A549 (cell line): ENCODE measurements around the gene SLC38A6. TPM values are rescaled to one million over a fixed set of nuclear protein-coding genes. Genes with fewer than 3 reads are reported as not detected.

Experiments
- ATAC-seq, 2 experiments: fragments of 200-7000 bp in 1 of 2; fragments of >200 bp in 1 of 2; cut with Nextera tagmentation in 1 of 2; cut with Tn5 transposase in 1 of 2; 3 replicates each; pipeline versions ENCODE4 v1.8.0 to v1.9.1; 2018 to 2020; ENCODE audit warnings: mild to moderate bottlenecking in 1 of 2, moderate library complexity in 1 of 2
- CTCF ChIA-PET: fragments of 300-600 bp; sonication (Branson Sonifier 250); formaldehyde crosslinking; extraction: SDS; loops from one replicate; lab custom pipeline; 2021; ENCODE audit warnings: antibody characterized with exemption, inconsistent platforms; lab: Yijun Ruan, JAX
- POLR2A ChIA-PET: fragments of 350-600 bp; formaldehyde crosslinking; extraction: SDS; loops from one replicate; lab custom pipeline; 2021; ENCODE audit warnings: antibody characterized with exemption, inconsistent platforms; lab: Yijun Ruan, JAX
- DNase-seq, 2 experiments: peaks; one replicate each; pipeline versions ENCODE4 v3.0.0 to v3.0.0-alpha.2; 2011 to 2016; ENCODE audit warnings: low read depth in 1 of 2, low spot score in 1 of 2
- FAIRE-seq: peaks from 2 replicates; lab custom pipeline; 2011; peaks lifted over from hg19 to GRCh38; lab: Jason Lieb, UNC
- H3K27ac ChIP-seq, 2 experiments: fragments of >200 bp; sonication (Bioruptor Twin); formaldehyde crosslinking; 3 replicates each; pipeline ENCODE4 v1.5.1; 2016 to 2017
- H3K4me1 ChIP-seq: fragments of >200 bp; sonication (Bioruptor Twin); formaldehyde crosslinking; 3 replicates; pipeline ENCODE4 v1.6.1; 2016
- H3K4me2 ChIP-seq: fragments of >200 bp; sonication (Bioruptor Twin); formaldehyde crosslinking; 3 replicates; pipeline ENCODE4 v1.6.1; 2016
- H3K4me3 ChIP-seq: fragments of >200 bp; sonication (Bioruptor Twin); formaldehyde crosslinking; 3 replicates; pipeline ENCODE4 v1.5.1; 2016
- H3K9me3 ChIP-seq: fragments of >200 bp; sonication (Bioruptor Twin); formaldehyde crosslinking; 3 replicates; pipeline ENCODE4 v1.6.1; 2016
- CBX8 ChIP-seq: fragments of 200-600 bp; sonication (generic); IDR thresholded peaks from 2 replicates; pipeline ENCODE4 v1.6.1; 2016
- CHD4 ChIP-seq: fragments of 200-600 bp; sonication (generic); IDR thresholded peaks from 2 replicates; pipeline ENCODE4 v1.6.1; 2016; ENCODE audit warnings: antibody characterized with exemption, mild to moderate bottlenecking, borderline replicate concordance
- EHF ChIP-seq: fragments of 250-450 bp; sonication (Bioruptor Pico); IDR thresholded peaks from 2 replicates; pipeline ENCODE4 v1.5.0; 2020; ENCODE audit warnings: mild to moderate bottlenecking
- EP300 ChIP-seq, 2 experiments: fragments of >200 bp; sonication (Bioruptor Twin); formaldehyde crosslinking; IDR thresholded peaks; 2 replicates in 1 of 2; 3 replicates in 1 of 2; pipeline ENCODE4 v1.6.1; 2016 to 2017
- ESRRA ChIP-seq: fragments of 150-350 bp; IDR thresholded peaks from 2 replicates; pipeline ENCODE4 v1.6.1; 2014; ENCODE audit warnings: mild to moderate bottlenecking, low read length, borderline replicate concordance
- FOSB ChIP-seq: fragments of 250-450 bp; sonication (Bioruptor Pico); IDR thresholded peaks from 2 replicates; pipeline ENCODE4 v1.5.0; 2020; ENCODE audit warnings: mild to moderate bottlenecking, moderate library complexity
- FOSL2 ChIP-seq, 2 experiments: fragments of 450-650 bp in 1 of 2; fragments of >200 bp in 1 of 2; sonication (Bioruptor Twin) in 1 of 2; formaldehyde crosslinking; IDR thresholded peaks; 2 replicates each; pipeline versions ENCODE4 v1.5.0 to v1.6.1; 2016 to 2020; ENCODE audit warnings: mild to moderate bottlenecking in 1 of 2, moderate library complexity in 1 of 2
- FOXS1 ChIP-seq: fragments of 250-450 bp; sonication (Bioruptor Pico); IDR thresholded peaks from 2 replicates; pipeline ENCODE4 v1.5.0; 2020; ENCODE audit warnings: mild to moderate bottlenecking, moderate library complexity
- GATA3 ChIP-seq: IDR thresholded peaks from 2 replicates; pipeline ENCODE4 v1.6.1; 2012; ENCODE audit warnings: borderline replicate concordance
- HEYL ChIP-seq: fragments of 250-450 bp; sonication (Bioruptor Pico); IDR thresholded peaks from 2 replicates; pipeline ENCODE4 v1.8.0; 2021; ENCODE audit warnings: mild to moderate bottlenecking, moderate library complexity
- HOXB5 ChIP-seq: fragments of 250-450 bp; sonication (Bioruptor Pico); IDR thresholded peaks from 2 replicates; pipeline ENCODE4 v1.5.0; 2020; ENCODE audit warnings: mild to moderate bottlenecking, moderate library complexity
- JUNB ChIP-seq: fragments of >200 bp; sonication (Bioruptor Twin); formaldehyde crosslinking; IDR thresholded peaks from 2 replicates; pipeline ENCODE4 v1.6.1; 2016
- KDM5A ChIP-seq: fragments of 200-600 bp; sonication (generic); IDR thresholded peaks from 2 replicates; pipeline ENCODE4 v1.6.1; 2016; ENCODE audit warnings: antibody characterized with exemption, mild to moderate bottlenecking
- MYC ChIP-seq: IDR thresholded peaks from 2 replicates; pipeline ENCODE4 v1.6.1; 2012; ENCODE audit warnings: mild to moderate bottlenecking, inconsistent platforms, low read length, improper control_type of control experiment, borderline replicate concordance
- RARB ChIP-seq: fragments of 250-450 bp; sonication (Bioruptor Pico); IDR thresholded peaks from 2 replicates; pipeline ENCODE4 v1.8.0; 2021; ENCODE audit warnings: mild to moderate bottlenecking, moderate library complexity
- RCOR1 ChIP-seq: fragments of 150-350 bp; IDR thresholded peaks from 2 replicates; pipeline ENCODE4 v1.6.1; 2014; ENCODE audit warnings: antibody characterized with exemption, low read length, low read depth
- SMC3 ChIP-seq: fragments of >200 bp; sonication (Bioruptor Twin); formaldehyde crosslinking; IDR thresholded peaks from 3 replicates; pipeline ENCODE4 v1.6.1; 2018; ENCODE audit warnings: inconsistent platforms
- SREBF2 ChIP-seq: fragments of 450-650 bp; IDR thresholded peaks from 2 replicates; pipeline ENCODE4 v1.6.1; 2014; ENCODE audit warnings: mild to moderate bottlenecking, moderate library complexity
- TFCP2L1 ChIP-seq: fragments of 250-450 bp; sonication (Bioruptor Pico); IDR thresholded peaks from 2 replicates; pipeline ENCODE4 v1.5.0; 2021; ENCODE audit warnings: mild to moderate bottlenecking
- TP53 ChIP-seq: fragments of 250-450 bp; sonication (Bioruptor Pico); IDR thresholded peaks from 2 replicates; pipeline ENCODE4 v1.5.0; 2021; ENCODE audit warnings: mild to moderate bottlenecking, moderate library complexity
- ZFP36 ChIP-seq: fragments of 450-650 bp; IDR thresholded peaks from 2 replicates; pipeline ENCODE4 v1.6.1; 2014; ENCODE audit warnings: borderline replicate concordance; ENCODE audit not compliant: partially characterized antibody
- polyA plus RNA-seq, 4 experiments: library from polyadenylated mRNA; depleted of rRNA in 3 of 4; stranded (reverse); fragments of >200 nt; fragmentation: RNase III in 1 of 4; extraction: RNeasy Plus Mini Kit Qiagen cat#74134 plus additional on column Dnase treatment in 1 of 4; gene quantifications; 2 replicates in 3 of 4; 3 replicates in 1 of 4; pipeline ENCODE4 v1.2.3, GENCODE V29; 2011 to 2017
- TF ChIP-seq, protein P1 (sequence below): fragments of 150-350 bp; IDR thresholded peaks from 2 replicates; pipeline ENCODE4 v1.6.1; 2014; ENCODE audit warnings: low read depth, mild to moderate bottlenecking, low read length
- TF ChIP-seq, protein P2 (sequence below): fragments of >200 bp; sonication (Bioruptor Twin); formaldehyde crosslinking; IDR thresholded peaks from 3 replicates; pipeline ENCODE4 v1.5.1; 2016
- TF ChIP-seq, protein P3 (sequence below): fragments of >200 bp; sonication (Bioruptor Twin); formaldehyde crosslinking; IDR thresholded peaks from 3 replicates; pipeline ENCODE4 v1.6.1; 2016
- TF ChIP-seq, protein P4 (sequence below): fragments of 200-600 bp; sonication (generic); IDR thresholded peaks from 2 replicates; pipeline ENCODE4 v1.6.1; 2016; ENCODE audit warnings: antibody characterized with exemption, mild to moderate bottlenecking, moderate library complexity
- TF ChIP-seq, protein P5 (sequence below): IDR thresholded peaks from 2 replicates; pipeline ENCODE4 v1.6.1; 2012

SLC38A6 gene
- polyA plus RNA-seq, 2 of the 4 experiments (the other 2 are of a cell fraction): 33.3 to 37.8 TPM

DNA sequence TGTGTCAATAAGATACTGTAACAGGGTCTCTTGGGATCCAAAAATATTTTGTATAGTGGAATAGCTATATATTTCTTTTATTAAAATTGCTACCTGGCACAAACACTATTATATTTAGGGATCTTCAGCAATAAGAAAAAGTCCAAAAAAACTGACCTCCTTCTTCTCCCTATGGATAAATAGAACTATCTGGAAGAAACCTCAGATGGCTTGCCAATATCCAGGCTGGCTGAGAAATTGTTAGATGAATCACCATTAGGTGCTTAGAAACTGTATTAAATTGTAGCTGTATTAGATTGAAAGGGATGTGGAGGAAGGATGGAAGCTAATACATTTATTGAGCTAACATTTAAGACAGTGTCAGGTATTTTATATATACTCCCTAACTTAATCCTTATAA lies 66.0 kb downstream of the SLC38A6 start:
- FAIRE-seq (no peak), ATAC-seq (no peak), DNase-seq (no peak)
- ChIA-PET CTCF (interaction anchor here (1.0 kb wide), 1 partner anchor 58 kb away, joined by 3 read pairs; no protein-coding TSS in a partner anchor), POLR2A (no interaction called here)
- Histone ChIP-seq H3K4me3 (no peak overlapping the region), H3K4me2 (no peak overlapping the region), H3K4me1 (peaks cover 10% of the 10 kb centered on the region; the same call in 1 of the 3 replicates), H3K27ac (no peak overlapping the region), H3K9me3 (no peaks in the 10 kb centered on the region)
- TF ChIP-seq FOSB (CRISPR knock-in tag) (no peak), CBX8 (no peak), JUNB (no peak), GATA3 (no peak), HEYL (CRISPR knock-in tag) (no peak), SREBF2 (no peak), RCOR1 (no peak), ZFP36 (no peak), ESRRA (no peak), TFCP2L1 (CRISPR knock-in tag) (no peak), RARB (CRISPR knock-in tag) (no peak), FOSL2 (IDR thresholded peaks at IDR 0.05) (no peak), FOSL2 (CRISPR knock-in tag; IDR thresholded peaks at IDR 0.05) (no peak), EP300 (IDR thresholded peaks at IDR 0.05) (no peak)
- TF ChIP-seq, protein P1, sequence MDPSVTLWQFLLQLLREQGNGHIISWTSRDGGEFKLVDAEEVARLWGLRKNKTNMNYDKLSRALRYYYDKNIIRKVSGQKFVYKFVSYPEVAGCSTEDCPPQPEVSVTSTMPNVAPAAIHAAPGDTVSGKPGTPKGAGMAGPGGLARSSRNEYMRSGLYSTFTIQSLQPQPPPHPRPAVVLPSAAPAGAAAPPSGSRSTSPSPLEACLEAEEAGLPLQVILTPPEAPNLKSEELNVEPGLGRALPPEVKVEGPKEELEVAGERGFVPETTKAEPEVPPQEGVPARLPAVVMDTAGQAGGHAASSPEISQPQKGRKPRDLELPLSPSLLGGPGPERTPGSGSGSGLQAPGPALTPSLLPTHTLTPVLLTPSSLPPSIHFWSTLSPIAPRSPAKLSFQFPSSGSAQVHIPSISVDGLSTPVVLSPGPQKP: no peak
- TF ChIP-seq, protein P2, sequence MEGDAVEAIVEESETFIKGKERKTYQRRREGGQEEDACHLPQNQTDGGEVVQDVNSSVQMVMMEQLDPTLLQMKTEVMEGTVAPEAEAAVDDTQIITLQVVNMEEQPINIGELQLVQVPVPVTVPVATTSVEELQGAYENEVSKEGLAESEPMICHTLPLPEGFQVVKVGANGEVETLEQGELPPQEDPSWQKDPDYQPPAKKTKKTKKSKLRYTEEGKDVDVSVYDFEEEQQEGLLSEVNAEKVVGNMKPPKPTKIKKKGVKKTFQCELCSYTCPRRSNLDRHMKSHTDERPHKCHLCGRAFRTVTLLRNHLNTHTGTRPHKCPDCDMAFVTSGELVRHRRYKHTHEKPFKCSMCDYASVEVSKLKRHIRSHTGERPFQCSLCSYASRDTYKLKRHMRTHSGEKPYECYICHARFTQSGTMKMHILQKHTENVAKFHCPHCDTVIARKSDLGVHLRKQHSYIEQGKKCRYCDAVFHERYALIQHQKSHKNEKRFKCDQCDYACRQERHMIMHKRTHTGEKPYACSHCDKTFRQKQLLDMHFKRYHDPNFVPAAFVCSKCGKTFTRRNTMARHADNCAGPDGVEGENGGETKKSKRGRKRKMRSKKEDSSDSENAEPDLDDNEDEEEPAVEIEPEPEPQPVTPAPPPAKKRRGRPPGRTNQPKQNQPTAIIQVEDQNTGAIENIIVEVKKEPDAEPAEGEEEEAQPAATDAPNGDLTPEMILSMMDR: no peak
- TF ChIP-seq, protein P3, sequence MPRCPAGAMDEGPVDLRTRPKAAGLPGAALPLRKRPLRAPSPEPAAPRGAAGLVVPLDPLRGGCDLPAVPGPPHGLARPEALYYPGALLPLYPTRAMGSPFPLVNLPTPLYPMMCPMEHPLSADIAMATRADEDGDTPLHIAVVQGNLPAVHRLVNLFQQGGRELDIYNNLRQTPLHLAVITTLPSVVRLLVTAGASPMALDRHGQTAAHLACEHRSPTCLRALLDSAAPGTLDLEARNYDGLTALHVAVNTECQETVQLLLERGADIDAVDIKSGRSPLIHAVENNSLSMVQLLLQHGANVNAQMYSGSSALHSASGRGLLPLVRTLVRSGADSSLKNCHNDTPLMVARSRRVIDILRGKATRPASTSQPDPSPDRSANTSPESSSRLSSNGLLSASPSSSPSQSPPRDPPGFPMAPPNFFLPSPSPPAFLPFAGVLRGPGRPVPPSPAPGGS: no peak
- TF ChIP-seq, protein P4, sequence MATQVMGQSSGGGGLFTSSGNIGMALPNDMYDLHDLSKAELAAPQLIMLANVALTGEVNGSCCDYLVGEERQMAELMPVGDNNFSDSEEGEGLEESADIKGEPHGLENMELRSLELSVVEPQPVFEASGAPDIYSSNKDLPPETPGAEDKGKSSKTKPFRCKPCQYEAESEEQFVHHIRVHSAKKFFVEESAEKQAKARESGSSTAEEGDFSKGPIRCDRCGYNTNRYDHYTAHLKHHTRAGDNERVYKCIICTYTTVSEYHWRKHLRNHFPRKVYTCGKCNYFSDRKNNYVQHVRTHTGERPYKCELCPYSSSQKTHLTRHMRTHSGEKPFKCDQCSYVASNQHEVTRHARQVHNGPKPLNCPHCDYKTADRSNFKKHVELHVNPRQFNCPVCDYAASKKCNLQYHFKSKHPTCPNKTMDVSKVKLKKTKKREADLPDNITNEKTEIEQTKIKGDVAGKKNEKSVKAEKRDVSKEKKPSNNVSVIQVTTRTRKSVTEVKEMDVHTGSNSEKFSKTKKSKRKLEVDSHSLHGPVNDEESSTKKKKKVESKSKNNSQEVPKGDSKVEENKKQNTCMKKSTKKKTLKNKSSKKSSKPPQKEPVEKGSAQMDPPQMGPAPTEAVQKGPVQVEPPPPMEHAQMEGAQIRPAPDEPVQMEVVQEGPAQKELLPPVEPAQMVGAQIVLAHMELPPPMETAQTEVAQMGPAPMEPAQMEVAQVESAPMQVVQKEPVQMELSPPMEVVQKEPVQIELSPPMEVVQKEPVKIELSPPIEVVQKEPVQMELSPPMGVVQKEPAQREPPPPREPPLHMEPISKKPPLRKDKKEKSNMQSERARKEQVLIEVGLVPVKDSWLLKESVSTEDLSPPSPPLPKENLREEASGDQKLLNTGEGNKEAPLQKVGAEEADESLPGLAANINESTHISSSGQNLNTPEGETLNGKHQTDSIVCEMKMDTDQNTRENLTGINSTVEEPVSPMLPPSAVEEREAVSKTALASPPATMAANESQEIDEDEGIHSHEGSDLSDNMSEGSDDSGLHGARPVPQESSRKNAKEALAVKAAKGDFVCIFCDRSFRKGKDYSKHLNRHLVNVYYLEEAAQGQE: no peak
- TF ChIP-seq, protein P5, sequence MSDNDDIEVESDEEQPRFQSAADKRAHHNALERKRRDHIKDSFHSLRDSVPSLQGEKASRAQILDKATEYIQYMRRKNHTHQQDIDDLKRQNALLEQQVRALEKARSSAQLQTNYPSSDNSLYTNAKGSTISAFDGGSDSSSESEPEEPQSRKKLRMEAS: no peak

DNA sequence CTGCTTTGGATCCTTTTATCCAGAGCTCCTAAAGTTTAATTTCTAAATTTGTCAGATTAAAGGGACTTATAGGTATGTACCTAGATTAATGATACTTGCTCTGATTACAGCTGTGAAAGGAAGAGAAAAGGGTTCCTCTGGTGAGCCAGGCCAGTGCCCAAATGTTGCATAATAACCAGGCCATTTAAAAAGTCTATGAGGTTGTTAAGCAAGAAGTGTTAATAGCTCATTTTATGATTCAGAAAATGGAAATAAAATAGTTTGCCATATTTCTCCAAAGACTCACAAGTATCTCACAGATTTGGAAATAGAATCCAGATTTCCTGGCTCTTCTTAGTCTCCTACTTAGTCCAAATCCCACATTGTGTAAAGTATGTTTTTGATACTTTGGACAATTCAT lies 67.6 kb downstream of the SLC38A6 start:
- POLR2A ChIA-PET: no interaction called here
- DNase-seq (no peak), ATAC-seq (no peak)

More for the DNA sequence above, 67.6 kb downstream of the SLC38A6 start:
- no peak for TF ChIP-seq FOXS1 (CRISPR knock-in tag)
- no peak for TF ChIP-seq RARB (CRISPR knock-in tag)
- TF ChIP-seq, protein P2: no peak
- no peak for TF ChIP-seq HOXB5
- TF ChIP-seq SMC3: no peak
- TF ChIP-seq KDM5A: no peak
- no peak for TF ChIP-seq GATA3
- TF ChIP-seq, protein P5: no peak
- TF ChIP-seq MYC: no peak
- TF ChIP-seq CHD4: no peak
- no peak for TF ChIP-seq TP53 (CRISPR knock-in tag)
- TF ChIP-seq EHF (CRISPR knock-in tag): no peak
- TF ChIP-seq, all 56 proteins: peak for 0
- CTCF ChIA-PET: no interaction called here
- H3K4me1 ChIP-seq: no peaks in the 10 kb centered on the region
- peaks cover 4% of the 10 kb centered on the region; the same call in 1 of the 3 replicates for H3K9me3 ChIP-seq
- no peak overlapping the region for H3K4me2 ChIP-seq
- H3K4me3 ChIP-seq: no peak overlapping the region
- FAIRE-seq: no peak
- H3K27ac ChIP-seq: no peak overlapping the region
